ENCODE measurements around the gene PROSER3. TPM values are rescaled to one million over a fixed set of nuclear protein-coding genes. Genes with fewer than 3 reads are reported as not detected.

The PROSER3 gene
- total RNA-seq, 4 donors from 2014 or later, result 3.7 to 9.7 (median 8.6) TPM

DNA sequence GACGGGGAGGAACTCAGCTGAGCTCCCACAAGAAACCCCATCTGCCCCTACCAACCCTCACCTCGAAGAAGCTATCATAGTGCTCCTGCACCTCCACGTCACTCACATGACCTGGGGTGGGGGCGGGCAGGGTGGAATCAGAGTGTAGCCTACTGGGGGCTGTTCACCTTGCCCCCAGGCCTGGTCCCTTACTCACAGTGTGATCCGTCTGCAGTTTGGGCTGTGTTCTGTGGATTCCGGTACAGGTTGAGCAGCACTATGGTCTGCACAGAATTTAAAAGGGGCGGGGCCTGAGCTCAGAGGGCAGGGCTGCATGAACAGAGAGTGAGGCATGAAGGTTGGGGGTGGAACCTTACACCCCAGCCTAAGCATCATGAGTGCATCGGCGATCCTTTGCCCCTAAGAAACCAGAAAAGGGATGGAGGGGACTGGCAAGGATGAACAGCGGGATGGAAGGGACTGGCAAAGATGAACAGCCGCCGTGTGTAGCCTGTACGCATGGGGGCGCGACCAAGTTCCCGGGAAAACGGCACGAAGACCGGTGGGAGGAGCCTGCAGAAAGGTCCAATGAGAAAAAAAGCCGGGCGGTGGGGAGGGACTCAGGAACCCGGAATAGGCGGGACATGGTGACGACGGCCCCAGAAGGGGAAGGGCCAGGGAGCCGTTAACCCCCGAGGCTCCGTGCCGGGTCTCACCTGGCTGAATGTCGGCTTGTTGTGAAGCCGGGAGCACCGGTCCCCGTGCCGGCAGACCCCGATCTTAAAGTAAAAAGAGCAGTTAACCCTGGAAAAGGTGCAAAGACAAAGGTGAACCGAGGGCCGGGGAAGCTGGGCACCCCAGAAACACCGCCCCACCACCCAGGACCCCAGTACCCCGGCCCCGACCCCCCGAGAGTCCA, 13.3 kb upstream of the PROSER3 start:
- H3K4me1 ChIP-seq, result peaks cover 31 to 82% (median 44%) of the 10 kb centered on the region in 3 donors
- intact Hi-C loops (cut with DNase I), result no loop called here

DNA sequence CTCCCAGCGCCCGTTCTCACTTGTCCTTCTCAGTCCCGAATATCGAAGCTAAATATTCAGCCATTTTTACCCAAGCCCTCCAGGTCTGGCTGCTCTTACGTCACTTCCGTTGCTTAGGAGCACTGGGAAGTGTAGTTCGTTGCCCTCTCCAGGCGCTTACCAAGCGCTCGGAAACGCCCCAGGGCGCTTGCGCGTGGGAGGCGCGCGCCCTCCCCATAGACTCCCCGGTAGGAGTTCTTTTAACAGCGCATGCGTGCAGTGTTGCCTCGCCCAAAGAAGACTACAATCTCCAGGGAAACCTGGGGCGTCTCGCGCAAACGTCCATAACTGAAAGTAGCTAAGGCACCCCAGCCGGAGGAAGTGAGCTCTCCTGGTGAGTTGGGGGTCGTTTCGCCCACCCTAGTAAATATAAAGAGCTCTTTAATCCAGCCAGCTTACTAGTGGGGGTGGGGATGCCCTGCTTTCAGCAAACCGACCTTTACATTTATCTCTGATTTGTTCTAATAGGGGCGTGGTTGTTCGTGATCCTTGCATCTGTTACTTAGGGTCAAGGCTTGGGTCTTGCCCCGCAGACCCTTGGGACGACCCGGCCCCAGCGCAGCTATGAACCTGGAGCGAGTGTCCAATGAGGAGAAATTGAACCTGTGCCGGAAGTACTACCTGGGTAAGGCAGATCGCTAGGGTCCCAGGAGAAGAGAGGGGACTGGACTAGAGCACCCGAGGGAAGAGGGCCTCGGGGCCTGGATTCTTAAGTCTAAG, 12.5 kb upstream of the PROSER3 start, which contains the start of the genes PSENEN and U2AF1L4:
TSS of gene PSENEN (plus strand) at position 324 of the 759 bp plus-strand sequence. CDS start at position 604, 280 bp downstream.
TSS of gene U2AF1L4 (minus strand) at position 91 of the 759 bp plus-strand sequence. CDS start at position 64, 27 bp downstream.
- H3K9me3 ChIP-seq, result no peaks in the 10 kb centered on the region
- intact Hi-C loops (cut with DNase I), result no loop called here
- TF ChIP-seq POLR2A (IDR thresholded peaks at IDR 0.05), result peak in 2 of 4 donors; percentile 39 to 45
- TF ChIP-seq, protein P1, sequence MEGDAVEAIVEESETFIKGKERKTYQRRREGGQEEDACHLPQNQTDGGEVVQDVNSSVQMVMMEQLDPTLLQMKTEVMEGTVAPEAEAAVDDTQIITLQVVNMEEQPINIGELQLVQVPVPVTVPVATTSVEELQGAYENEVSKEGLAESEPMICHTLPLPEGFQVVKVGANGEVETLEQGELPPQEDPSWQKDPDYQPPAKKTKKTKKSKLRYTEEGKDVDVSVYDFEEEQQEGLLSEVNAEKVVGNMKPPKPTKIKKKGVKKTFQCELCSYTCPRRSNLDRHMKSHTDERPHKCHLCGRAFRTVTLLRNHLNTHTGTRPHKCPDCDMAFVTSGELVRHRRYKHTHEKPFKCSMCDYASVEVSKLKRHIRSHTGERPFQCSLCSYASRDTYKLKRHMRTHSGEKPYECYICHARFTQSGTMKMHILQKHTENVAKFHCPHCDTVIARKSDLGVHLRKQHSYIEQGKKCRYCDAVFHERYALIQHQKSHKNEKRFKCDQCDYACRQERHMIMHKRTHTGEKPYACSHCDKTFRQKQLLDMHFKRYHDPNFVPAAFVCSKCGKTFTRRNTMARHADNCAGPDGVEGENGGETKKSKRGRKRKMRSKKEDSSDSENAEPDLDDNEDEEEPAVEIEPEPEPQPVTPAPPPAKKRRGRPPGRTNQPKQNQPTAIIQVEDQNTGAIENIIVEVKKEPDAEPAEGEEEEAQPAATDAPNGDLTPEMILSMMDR (IDR thresholded peaks at IDR 0.05), result no peak
- H3K27me3 ChIP-seq, result no peaks in the 10 kb centered on the region
- peak; percentile 87 for DNase-seq
- H3K4me3 ChIP-seq, result peak within 1 kb of the TSS; percentile 90 to 97 (median 92)
- H3K36me3 ChIP-seq, result peaks cover 0 to 19% (median 0%) of the 10 kb centered on the region in 3 donors
- peaks cover 25 to 82% (median 46%) of the 10 kb centered on the region in 3 donors for H3K4me1 ChIP-seq
- peak within 1 kb of the TSS; percentile 100 for H3K27ac ChIP-seq
- 0 to 1% methylated on average over 11 to 18 of the region's 40 CpGs for WGBS, 2 donors

More for the DNA sequence above, 13.3 kb upstream of the PROSER3 start:
- peak; percentile 70 for DNase-seq
- peak in 1 of 4 donors; percentile 13 for TF ChIP-seq POLR2A (IDR thresholded peaks at IDR 0.05)
- TF ChIP-seq, protein P1 (IDR thresholded peaks at IDR 0.05), result peak in 5 of 6 experiments; percentile 10 to 35 (median 31)
- H3K36me3 ChIP-seq, result peaks cover 0 to 19% (median 0%) of the 10 kb centered on the region in 3 donors
- peak overlapping the region; percentile 90 to 97 (median 92) for H3K4me3 ChIP-seq
- no peaks in the 10 kb centered on the region for H3K27me3 ChIP-seq
- WGBS, 2 donors, result 5 to 6% methylated on average over 27 to 36 of the region's 41 CpGs
- peak overlapping the region; percentile 100 for H3K27ac ChIP-seq
- no peaks in the 10 kb centered on the region for H3K9me3 ChIP-seq

DNA sequence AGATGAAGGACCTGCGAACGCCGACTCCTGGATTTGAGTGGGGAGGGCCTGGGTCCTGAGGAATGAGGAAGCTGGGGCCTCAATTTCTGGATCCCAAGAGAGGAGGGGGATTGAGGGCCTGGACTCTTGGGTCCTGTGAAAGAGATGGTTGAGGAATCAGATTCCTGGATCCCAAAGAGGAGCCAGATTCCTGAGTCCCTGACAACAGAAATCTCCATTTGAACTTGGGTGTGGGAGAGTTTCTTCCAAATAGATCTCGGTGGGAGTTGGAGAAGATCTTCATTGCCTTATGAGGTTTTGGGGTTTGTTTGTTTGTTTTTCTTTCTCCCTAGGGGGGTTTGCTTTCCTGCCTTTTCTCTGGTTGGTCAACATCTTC, 11.9 kb upstream of the PROSER3 start:
- Histone ChIP-seq H3K9me3 (no peaks in the 10 kb centered on the region), H3K27me3 (no peaks in the 10 kb centered on the region), H3K36me3 (peaks cover 0 to 19% (median 0%) of the 10 kb centered on the region in 3 donors), H3K4me3 (peak overlapping the region; percentile 90 to 97 (median 92)), H3K4me1 (peaks cover 22 to 77% (median 42%) of the 10 kb centered on the region in 3 donors), H3K27ac (peak overlapping the region; percentile 100)
- intact Hi-C loops (cut with DNase I), result no loop called here
- 2 to 6% methylated on average over 4 of the region's 4 CpGs for WGBS, 2 donors
- TF ChIP-seq POLR2A (IDR thresholded peaks at IDR 0.05), result no peak
- TF ChIP-seq, protein P1 (IDR thresholded peaks at IDR 0.05), result no peak
- no peak for DNase-seq

DNA sequence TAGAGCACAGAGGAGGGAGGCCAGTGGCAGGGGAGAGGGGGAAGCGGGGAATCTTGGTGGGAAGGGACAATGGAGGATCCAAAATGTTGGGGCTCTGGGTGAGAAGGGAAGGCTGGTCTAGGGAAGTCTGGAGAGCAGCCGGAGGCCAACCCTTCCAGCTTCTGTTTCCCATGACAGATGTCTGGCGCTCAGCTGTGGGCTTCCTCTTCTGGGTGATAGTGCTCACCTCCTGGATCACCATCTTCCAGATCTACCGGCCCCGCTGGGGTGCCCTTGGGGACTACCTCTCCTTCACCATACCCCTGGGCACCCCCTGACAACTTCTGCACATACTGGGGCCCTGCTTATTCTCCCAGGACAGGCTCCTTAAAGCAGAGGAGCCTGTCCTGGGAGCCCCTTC, 11.4 kb upstream of the PROSER3 start:
- H3K27me3 ChIP-seq, result no peaks in the 10 kb centered on the region
- WGBS, 2 donors, result 80 to 83% methylated on average over 5 of the region's 5 CpGs
- peaks cover 20 to 72% (median 39%) of the 10 kb centered on the region in 3 donors for H3K4me1 ChIP-seq
- DNase-seq, result no peak
- TF ChIP-seq POLR2A (IDR thresholded peaks at IDR 0.05), result no peak
- TF ChIP-seq, protein P1 (IDR thresholded peaks at IDR 0.05), result no peak
- H3K36me3 ChIP-seq, result peaks cover 0 to 22% (median 0%) of the 10 kb centered on the region in 3 donors
- H3K27ac ChIP-seq, result peak overlapping the region in 2 of 4 donors; percentile 100
- H3K4me3 ChIP-seq, result peak overlapping the region; percentile 90 to 97 (median 92)
- H3K9me3 ChIP-seq, result no peaks in the 10 kb centered on the region
- intact Hi-C loops (cut with DNase I), result no loop called here
